Stimulated activated CD8-positive, alpha-beta memory T cell treated with anti-CD3 and anti-CD28 coated beads, Interleukin-12 subunit alpha, Interleukin-12 subunit beta, amount 100 ng/mL, for 1 hour (primary cell): ENCODE data around the gene ELK3.
A peak's percentile ranks its signal among the peaks of the same experiment; 100 is the strongest.

Experiments used
- DNase-seq: peaks from one replicate; pipeline ENCODE4 v3.0.0-alpha.2; 2020; ENCODE audit warnings: low read depth

The ELK3 gene

DNA sequence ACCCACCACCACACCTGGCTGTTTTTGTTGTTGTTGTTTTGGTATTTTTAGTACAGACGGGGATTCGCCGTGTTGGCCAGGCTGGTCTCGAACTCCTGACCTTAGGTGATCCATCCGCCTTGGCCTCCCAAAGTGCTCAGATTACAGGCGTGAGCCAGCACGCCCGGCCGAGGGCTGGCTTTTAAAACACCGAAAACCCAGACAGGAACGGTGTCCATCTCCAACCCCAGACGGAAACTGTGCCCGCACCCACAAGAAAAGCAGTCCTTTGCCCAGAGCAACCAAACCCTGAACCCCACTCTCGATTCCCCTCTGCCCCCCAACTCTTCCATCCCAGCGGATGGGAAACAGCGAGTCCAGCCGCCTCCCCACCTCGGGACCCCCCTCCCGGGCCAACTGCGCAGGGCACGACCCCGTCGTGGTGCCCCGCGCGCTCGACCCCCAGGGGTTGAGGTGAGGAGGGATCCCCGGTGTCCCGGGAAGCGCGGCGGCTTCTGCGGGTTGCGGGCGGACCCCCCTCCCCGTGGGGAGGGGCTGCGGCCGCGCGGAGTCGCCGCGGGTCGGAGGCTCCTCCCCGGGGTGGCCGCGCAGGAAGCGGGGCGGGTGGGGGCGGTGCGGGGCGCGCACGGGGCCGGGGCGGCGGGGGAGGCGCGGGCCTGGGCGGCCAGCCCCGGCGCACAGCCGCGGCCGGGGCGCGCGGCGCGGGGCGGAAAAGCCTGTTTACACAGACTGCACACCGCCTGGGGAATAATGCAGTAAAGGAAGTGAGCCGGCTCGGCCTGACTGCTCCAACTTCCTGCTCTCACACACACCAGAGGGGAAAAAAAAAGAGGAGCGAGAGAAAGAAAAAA, at the start of gene ELK3:
TSS of gene ELK3 (plus strand) at position 651 of the 851 bp plus-strand sequence.
- DNase-seq: peak; percentile 32

DNA sequence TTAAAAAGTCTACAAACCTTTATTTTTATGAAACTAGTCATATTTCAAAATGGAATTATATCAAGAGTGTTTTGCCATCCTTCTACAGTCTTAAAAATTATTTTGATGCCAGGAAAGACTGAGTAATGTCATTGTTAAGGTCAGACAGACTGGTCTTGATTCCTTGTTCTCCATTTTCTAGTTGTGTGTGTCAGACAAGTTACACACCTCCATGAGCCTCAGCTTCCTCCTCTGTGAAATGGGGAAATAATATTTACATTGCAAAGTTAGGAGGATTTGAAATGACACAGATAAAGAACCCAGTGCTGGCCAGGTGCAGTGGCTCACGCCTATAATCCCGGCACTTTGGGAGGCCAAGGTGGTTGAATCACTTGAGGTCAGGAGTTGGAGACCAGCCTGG, 47.4 kb upstream of the ELK3 start:
- no peak for DNase-seq

DNA sequence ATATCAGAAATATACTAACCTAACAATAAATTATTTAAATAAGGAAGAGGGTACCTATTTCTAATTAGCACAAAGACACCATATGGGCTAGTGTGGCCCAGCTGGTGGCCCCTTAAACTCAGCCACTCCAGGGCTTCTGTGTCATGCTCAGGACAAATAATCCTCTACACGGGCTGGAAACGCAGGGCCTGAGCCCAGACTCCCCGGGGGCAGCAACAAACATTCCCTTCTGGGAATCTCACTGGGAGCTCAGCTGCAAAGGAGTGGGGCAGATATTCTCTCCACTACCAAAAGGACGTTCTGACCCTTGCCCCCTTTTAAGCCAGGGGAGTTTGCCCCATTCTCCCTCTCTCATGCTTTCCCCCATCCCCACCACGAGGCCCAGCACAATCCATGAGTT, 43.7 kb upstream of the ELK3 start:
- no peak for DNase-seq

DNA sequence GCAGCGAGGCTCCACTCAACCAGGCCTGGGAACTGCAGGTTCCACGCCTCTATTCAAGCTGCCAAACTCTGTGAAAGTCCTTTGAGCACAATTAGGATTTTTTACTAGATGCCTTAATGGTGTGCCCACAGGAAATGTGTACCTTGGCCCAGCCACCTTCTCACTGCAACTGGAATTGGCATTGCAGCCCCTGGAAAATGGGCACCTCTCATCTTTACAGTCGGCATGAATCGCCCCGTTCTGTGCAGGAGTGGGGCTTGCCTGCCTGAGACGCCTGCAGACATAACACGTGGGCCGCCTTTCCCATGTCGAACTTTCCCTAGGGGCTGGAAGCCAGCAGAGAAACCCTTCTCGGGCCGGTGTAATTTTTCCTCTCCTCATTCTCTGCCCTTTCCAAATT, 42.0 kb upstream of the ELK3 start:
- DNase-seq: no peak

DNA sequence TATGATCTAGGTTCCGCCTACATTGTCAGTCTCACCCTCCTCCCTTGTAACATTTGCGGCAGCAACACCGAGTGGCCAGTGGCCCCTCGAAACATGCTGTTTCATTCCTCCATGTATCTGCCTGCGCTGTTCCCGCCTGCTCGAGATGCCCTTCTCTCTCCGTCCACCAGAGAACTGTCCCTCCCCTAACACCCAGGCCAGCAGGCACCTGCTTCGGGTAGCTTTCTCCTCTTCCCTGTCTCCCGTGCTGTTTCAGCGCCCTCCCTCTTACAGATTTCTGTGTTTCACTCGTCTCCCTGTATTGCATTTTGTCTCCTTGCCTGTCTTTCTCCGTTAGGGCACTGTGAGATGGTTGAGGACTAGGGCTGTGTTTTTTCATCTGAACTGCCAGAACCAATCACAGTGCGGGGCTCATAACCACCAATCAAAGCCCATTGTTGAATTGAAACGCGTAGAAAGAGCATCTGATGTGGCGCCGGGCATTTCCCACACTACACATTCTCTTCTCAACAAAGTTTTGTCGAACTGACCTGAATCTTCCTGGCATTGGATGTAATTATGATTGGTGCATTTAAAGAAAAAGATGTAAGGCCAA, 40.9 kb upstream of the ELK3 start:
- DNase-seq: no peak

DNA sequence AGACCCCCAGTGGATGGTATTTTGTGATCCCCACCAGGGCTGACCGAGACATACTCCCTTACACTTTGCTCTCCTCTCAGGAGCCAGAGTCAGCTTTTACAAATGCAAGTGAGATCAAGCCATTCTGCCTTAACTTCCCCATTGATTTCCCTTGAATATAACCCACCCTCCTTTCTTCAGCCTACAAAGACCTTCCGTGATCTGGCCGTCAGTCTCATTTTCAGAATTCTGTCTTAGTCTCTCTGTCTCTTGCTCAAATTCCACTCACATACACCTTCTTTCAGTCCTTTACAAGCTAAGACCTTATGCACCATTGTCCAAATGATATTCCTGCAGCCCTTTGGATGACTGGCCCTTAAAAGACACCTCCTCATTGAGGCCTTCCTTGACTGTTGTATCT, 39.0 kb upstream of the ELK3 start:
- no peak for DNase-seq

DNA sequence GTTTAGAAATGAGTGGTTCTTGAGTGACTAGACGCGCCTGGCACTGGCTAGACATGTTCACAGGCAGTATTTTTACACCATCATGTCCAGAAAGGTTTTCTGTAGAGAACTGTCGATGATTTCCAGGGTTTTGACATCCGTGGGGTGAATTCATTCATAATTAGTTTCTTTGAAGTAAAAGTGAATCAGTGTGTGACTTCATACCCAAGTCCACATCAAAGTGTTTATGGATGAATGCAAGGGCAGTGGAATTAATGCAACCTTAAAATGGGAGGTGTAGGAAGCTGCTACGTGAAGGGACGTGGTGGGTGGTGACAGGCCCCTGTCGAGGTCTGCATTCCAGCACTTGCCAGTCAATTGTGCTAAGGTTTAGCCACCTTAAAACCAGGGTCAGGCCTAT, 38.4 kb upstream of the ELK3 start:
- no peak for DNase-seq

DNA sequence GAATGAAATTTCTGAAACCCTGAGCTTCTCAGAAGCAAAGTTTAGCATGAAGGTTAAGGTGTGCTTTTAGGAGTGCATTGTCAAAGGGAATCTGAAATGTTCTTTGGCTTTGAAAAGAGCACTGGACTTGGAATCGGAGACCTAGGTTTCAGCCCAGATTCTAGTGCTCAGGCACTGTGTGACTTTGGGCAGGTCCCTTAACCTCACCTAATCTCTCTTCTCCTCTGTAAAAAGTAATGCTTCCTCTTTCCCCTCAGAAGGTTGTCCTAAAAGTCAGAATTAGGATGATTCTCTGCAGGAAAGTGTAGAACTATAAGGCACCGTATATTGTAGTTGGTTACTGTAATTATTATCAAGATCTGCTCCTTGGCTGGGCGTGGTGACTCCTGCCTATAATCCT, 38.0 kb upstream of the ELK3 start:
- DNase-seq: no peak

DNA sequence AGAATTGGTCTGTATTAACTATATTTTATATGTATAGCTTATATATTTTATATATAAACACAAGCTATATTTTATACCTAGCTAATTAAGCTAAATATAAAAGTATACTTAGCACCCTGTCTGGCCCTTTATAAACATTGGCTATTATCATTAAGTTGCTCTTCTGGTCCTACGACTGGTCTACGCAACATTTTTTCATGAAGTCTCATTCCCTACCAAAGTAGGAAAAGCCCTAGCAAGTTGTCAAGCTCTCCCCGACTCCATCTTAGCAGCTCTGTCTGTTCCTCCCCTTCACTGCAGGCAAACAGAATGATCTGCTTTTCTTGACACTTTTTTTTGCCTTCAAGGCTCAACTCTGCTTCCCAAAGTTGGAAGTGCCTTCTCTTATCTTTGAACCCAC, 36.7 kb upstream of the ELK3 start:
- no peak for DNase-seq

DNA sequence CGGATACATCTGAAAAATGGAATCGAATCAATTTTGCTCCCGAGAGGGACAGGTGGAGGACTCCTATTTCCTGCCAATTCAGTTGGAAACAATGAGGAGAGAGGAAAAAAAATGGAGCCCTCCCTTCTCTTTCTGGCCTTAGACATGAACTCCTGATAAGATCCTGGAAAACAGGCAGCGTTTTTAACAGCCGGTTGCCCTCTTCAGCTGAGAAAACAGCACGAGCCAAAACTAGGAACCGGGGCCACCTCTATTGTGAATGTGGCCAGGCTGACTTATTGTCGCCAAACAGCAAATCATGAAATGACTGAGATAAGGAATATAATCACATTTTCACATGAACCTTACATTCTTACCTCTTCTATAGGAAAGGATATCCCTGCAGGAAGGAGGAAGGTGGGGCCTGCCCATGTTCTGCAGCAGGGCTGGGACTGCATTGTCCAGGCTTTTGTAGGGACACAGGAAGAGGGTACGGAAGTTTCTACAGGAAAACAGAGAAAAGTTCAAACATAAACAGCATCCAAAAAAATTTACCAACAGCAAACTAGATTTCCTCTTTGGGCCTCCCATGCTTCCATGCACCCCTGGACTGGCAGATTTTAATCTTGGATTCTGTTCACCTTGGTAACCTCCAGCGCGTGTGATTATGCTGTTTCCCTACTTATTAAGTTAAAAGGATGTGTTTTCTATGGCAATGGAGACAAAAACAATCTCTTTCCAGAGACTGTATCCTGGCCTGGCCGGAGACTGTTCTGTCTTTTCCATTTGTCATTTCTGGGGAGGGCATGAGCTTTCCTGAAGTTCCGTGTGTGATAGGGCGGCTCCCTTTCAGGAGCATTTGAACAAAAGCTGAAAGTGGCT, 29.0 kb upstream of the ELK3 start:
- DNase-seq: no peak

DNA sequence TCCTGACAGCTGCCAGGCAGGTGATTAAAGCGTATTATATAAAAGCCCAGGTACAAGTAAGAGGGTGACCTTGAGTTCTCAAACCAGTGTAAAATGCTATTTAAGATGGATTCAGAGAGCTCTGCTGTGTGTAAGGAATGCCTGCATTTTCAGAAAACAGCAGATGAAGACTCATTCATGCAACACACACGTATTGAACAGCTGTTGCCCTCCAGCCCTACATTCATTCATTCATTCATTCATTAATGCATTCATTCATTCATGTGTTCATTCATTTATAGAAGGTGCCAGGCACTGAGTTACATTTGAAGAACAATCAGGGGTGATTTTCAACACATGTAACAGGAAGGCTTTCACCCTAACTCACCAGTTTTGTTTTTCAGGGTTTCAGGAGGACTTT, 27.4 kb upstream of the ELK3 start:
- no peak for DNase-seq

DNA sequence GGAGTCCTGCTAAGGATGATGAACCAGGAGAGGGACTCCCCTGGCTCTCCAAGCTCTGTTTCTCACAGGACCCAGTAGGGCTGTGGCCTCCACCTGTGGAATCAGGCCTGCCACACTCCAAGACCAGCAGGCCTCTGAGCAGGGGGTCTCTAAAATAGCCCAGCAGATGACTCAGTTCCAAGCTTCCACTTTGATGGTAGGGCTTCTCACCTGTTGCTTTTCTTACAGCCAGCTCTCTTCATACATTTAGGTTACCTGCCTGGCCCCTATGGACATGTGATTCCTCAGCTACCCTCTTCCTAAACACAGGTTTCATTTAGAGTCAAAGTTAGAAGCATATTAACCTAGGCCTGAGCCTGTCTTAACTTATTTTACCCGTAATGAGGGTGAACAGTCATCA, 26.7 kb upstream of the ELK3 start:
- DNase-seq: no peak

DNA sequence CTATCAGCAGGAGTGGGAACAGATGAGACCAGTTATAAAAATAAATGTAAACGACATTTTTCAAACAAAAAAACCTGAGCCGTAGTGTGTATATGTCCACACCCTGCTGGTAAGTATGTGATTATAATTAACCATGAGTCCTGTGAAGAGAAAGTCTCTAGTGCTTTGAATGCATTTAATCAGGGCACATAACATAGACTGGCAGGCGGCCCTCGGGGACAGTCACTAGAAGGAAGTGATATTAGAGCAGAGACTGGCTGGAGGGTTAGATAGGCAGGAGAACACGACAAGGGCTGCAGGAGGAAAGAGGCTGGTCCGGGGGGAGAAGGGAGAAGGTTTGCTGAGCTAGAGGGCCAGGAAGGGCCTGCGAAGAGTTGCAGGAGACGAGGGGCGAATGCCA, 23.8 kb upstream of the ELK3 start:
- no peak for DNase-seq

DNA sequence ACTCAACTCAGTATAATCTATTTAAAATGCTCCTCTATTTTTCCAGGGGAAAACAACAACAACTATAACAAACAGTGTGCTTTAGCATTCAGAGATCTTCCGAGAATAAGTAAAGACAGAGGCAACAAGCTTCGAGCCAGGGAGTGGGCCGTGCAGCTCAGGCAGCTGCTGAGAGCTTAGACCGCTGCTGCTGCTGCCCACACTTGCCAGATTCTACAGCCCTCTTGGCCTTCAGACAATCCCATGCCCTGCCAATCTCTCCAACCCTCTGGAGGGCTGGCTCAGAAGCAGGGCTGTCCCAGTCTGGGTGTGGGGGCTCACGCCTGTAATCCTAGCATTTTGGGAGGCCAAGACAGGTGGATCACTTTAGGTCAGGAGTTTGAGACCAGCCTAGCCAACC, 23.4 kb upstream of the ELK3 start:
- no peak for DNase-seq

DNA sequence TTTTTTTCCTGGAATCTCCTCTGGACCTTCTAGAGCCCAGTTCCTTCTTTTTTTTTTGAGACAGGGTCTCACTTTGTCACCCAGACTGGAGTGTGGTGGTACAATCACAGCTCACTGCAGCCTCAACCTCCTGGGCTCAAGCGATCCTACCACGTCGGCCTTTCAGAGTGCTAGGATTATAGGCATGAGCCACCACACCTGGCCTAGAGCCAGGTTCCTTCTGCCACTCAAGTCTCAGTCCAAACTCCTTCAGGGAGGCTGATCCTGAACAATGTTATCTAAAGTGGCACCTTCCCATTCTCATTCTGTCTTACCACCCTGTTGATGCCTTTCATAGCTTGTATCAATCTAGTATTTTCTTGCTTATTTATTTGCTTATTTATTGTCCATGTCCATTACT, 22.3 kb upstream of the ELK3 start:
- no peak for DNase-seq

DNA sequence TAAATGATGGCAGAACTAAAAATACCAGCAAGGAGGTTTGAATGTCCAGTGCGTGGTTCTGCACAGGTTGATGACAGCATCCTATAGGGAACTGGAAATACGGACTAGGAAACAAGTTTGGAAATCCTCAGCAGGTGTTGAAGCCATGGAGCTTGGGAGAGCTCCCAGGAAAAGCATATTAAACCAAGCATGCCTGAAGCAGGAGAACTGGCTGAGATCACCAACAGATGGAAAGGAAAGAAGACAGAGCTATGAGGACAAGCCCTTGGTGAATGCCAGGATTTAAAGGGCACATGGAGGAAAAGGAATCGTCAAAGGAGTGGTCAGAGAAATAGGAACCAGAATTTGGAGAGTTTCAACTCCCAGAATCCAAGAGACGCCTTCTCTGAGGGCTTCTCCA, 21.2 kb upstream of the ELK3 start:
- DNase-seq: no peak

DNA sequence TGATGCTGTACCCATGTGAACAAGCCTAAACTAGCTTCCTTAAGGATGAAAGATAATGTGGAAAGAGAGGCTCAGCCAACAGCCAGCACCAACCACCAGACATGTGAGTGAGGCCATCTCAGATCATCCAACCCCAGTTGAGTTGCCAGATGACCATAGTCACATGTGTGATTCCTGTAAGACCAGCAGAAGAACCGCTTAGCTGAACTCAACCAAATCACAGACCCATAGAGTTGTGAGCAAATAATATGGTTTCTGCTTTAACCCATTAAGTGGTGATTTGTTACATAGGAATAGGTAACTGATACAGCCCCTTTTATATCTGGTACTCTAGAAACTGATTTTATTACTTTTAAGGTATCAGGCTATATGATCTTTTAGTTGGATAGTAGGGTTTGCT, 17.6 kb upstream of the ELK3 start:
- no peak for DNase-seq

DNA sequence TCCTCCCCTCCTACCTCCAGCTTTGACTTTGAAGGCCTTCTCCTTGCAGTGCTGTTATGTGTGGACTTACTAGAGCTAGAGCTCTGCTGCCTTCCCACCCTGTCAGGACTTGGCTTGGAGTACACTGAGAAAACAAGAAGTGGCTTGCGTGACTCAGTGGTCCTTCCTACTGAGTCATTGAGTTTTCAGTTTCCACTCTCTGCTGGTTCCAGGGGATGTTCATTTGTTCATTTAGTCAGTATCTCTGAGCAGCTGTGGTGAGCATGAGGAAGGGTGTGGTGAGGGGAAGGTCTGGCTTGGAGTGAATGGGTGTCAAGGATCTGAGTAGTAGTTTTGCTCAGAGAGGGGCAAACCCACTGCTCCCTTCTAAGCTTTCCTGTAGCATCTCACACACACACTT, 17.2 kb upstream of the ELK3 start:
- DNase-seq: no peak

DNA sequence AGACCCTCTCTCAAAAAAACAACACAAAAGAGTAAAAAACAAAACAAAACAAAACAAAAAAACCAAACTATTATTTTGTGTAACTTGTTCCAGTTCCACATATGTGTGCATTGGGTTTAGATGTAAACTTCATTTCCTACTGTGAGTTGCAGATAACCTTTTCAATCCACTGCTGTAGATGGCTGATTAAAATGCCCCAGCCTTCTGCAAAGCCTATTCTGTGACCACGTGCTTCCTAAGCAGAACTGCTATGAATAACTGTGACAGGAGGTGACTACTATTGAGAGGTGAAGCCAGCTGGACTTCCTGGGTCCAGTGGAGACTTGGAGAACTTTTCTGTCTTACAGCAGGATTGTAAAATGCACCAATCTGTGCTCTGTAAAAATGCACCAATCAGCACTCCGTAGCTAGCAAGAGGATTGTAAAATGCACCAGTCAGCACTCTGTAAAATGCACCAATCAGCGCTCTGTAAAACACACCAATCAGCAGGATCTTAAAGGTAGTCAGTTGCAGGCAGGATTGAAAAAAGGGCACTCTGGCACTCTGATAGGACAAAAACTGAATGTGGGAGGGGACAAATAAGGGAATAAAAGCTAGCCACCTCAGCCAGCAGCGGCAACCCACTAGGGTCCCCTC, 10.3 kb upstream of the ELK3 start:
- no peak for DNase-seq

DNA sequence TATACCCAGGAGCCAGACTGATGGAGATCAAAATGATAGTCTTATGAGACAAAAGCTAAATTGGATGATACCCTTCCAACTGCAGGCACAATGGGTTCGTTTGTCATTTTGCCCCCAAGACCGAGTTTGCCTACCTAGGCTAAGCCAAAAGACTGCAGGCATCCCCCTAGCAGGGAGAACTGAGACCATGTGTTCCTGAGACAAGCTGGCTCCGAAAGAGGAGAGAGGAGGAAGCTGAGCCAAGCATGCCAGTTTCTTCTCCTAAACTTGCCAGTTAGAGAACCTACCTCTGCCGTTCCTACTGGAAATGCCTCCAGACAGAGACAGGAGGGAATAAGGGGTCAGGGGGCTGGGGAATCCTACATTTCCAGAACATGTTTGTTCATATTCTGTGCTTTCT, 8.3 kb upstream of the ELK3 start:
- no peak for DNase-seq

DNA sequence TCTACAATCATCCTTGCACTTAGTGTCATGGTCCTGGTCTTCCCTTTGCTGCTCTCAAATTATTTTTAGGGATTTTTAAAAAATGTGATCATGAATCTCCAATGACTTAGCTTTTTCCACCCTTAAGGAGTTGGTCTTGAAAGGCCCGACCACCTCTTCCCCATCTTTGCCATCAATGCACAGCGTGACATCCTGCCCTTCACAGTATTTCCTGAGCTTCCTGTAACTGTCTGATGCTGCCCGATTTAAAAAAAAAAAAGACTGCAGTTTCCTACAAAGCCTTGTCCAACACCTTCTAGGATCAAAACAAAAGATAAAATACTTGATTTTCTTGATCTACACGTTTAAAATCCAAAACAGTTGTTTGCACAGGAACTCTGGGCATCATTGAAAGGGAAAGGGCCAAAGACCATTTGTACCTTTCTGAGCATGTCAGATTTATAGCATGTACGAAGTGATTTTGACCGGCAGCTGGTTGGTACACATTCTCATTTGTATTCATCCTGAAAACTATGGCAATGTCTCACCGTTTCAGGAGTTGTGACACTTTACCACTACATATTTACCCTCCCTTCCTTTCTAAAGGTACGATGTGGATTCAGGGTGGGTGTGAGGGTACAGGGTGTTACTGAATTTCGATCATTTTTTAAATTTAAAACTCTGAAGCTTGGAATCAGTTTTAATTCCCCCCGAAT, 7.4 kb upstream of the ELK3 start:
- DNase-seq: no peak

DNA sequence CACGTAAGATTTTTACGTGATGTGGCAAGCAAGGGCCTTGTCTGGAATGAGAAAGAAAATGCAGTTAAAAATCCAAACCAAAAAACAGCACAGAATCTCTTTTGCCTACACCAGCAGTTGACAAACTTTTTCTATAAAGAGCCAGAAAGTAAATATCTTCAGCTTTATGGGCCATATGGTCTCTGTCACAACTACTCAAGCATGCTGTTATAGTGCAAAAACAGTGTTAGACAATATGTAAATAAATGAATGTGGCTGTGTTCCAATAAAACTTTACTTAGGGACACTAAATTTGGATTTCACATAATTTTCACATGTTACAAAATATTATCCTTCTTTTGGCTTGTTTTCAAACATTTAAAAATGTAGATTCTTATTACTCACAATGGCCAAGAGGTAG, 6.2 kb upstream of the ELK3 start:
- DNase-seq: no peak
